HG02759 (cell line): ENCODE measurements around the gene GTF3C5.
"Not testable (repeated sequence)": the region's sequence is repeated elsewhere in the genome, so short reads cannot be mapped to it uniquely, and the experiment has no call there.

Source experiments
- ATAC-seq: cut with Tn5 transposase; IDR thresholded peaks from one replicate; pipeline ENCODE4 v1.9.1; 2021; ENCODE audit warnings: mild to moderate bottlenecking, moderate library complexity; ENCODE audit not compliant: unreplicated experiment

GTF3C5 gene

GRCh38 chr9:132995879-132996278, 34.9 kb upstream of the GTF3C5 start:
- ATAC-seq: no peak

GRCh38 chr9:132996526-132996925, 34.3 kb upstream of the GTF3C5 start:
- ATAC-seq: no peak

DNA sequence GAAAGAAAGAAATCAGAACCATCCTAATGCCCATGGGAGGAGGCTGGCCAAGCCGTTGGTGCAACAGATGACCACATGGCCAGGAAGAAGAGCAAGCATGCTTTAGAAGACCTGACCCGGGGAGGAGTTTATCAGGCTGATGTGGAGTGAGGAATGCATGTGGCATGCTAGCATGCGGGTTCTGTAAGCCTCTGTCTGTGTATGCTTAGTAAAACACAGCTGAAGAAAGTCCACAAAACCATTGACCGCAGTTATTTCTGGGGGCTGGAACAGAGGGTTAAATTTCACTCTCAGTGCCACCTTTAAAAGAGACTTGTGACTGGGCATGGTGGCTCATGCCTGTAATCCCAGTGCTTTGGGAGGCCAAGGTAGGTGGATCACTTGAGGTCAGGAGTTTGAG, 33.2 kb upstream of the GTF3C5 start:
- no peak for ATAC-seq

DNA sequence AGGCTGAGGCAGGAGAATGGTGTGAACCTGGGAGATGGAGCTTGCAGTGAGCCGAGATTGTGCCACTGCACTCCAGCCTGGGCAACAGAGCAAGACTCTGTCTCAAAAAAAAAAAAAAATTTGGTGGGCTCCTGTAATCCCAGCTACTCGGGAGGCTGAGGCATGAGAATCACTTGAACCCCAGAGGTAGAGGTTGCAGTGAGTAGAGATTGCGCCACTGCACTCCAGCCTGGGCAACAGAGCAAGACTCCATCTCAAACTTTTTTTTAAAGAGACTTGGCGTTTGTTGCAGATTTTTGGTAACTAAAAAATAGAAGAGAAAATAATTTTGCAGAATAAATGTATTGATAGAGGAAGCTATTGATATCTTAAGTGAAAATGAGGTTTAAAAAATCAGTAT, 32.6 kb upstream of the GTF3C5 start:
- not testable (repeated sequence) for ATAC-seq

- no peak for ATAC-seq
Observed at GRCh38 chr9:132998831-132999635, 31.8 kb upstream of the GTF3C5 start.

GRCh38 chr9:133002147-133003070, 28.4 kb upstream of the GTF3C5 start:
- ATAC-seq: no peak

DNA sequence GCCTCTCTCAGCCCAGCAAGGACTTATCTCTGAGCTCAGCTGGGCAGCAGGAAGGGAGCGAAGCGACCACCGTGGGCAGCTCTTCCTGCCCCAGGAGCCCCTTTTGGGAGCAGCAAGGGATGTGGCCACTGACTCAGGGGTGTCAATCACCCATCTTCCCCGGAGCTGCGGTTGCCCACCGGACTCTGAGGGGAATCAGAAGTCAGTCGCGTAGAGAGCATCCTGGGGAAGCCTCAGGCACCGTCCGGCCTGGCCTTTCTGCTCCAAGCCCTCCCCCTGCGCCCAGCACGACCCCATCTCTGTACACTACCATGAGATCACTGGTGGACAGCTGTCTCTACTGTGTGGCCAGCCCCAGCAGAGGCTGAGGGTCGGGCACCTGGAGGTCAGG, 27.7 kb upstream of the GTF3C5 start:
- ATAC-seq: no peak

DNA sequence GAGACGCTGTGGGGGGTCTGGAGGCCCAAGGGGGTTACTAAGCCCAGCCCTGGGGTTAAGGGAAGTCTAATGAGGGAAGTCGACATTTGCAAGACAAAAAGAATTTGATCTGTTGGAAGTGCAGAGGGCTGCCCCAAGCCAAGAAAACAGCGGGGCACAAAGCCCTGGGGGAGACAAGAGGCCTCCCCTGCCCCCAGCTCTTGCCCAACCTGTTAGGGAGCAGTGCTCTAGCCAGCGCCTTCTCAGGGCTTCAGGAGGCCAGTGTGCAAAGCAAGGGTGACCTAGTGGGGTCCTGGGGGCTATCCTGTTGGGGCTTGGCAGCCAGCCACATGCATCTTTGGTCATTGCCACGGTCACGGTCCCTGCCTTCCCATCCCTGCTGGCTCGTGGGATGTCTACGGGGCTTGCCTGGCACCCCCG, 27.1 kb upstream of the GTF3C5 start:
- no peak for ATAC-seq

DNA sequence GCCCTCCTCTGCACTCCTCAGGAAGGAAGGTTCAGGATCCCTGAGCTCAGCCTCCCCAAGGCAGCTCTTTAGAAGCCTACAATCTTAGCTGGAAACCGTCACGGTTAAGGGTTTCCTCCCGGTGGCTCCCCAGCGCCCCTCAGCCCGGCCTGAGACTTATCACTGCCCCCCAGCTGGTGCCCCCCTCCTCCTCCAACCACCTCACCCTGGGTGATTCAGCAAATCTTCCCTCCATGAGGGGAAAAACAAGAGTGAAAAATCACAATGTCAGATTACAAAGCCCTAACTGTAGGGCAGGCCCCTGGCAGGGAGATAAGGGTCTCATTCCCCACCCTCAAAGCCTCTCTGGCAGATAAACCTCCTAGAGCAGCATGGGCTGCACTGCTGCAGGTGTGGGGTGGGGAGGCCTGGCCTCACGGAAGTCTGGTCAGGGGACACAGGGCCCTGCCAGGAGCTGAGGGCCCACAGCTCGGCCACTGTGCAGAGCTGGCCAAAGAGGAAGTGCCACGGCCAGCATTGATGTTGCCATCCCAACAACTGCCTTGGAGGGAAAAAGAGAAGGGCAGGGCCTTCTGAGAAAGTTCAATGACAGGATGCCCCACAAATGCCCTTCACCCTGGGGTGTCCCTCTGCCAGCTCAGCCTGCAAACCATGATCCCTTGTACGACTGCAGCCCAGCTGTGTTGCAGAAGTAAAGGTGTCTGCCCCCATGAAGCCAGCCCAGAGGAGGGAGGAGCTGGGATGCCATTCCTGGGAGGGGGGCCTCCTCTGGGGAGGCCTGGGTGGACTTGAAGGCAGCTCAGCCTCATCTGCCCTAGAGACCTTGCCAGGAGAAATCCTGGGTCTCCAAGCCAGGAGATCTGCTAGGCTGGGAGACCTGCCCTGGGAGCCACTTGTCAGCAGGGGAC, 26.5 kb upstream of the GTF3C5 start:
- no peak for ATAC-seq

GRCh38 chr9:133004999-133005760, 25.6 kb upstream of the GTF3C5 start:
- ATAC-seq: no peak

GRCh38 chr9:133005957-133006356, 24.8 kb upstream of the GTF3C5 start:
- no peak for ATAC-seq

DNA sequence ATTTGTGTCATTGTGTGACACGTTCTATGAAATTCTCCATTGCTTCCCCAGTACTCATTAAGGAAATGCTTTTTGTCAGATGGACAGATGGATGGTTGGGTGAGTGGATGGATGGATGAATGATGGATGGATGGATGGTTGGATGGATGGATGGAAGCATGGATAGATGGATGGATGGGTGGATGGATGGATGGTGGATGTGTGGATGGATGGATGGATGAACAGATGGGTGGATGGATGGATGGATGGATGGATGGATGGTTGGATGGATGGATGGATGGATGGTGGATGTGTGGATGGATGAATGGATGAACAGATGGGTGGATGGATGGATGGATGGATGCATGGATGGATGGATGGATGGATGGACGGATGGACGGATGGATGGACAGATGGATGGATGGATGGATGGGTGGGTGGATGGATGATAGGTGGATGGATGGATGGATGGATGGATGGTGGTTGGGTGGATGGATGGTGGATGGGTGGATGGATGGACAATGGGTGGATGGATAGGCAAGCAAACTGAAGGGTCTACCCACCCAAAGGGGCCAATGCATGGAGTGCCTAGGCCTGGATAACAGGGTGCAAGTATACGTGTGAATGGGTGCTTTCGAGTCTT, 24.0 kb upstream of the GTF3C5 start:
- no peak for ATAC-seq

GRCh38 chr9:133008406-133008805, 22.4 kb upstream of the GTF3C5 start:
- no peak for ATAC-seq

DNA sequence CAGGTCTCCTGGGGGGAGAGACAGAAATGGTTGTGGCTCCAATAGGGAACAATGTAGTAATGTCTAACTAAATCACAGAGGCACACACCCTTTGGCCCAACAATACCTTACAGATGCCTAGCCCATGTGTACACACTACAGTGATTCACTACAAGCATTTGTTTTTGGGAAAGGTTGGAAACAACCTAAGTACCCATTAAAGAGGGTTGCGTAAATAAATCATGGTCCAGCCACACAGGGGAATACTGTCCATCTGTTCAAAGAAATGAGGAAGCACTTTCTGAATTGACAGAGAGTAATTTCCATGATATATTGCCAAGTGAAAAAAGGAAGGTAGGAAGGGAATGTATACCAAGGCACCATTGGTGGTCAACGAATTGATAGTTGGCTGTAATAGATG, 22.0 kb upstream of the GTF3C5 start:
- no peak for ATAC-seq

DNA sequence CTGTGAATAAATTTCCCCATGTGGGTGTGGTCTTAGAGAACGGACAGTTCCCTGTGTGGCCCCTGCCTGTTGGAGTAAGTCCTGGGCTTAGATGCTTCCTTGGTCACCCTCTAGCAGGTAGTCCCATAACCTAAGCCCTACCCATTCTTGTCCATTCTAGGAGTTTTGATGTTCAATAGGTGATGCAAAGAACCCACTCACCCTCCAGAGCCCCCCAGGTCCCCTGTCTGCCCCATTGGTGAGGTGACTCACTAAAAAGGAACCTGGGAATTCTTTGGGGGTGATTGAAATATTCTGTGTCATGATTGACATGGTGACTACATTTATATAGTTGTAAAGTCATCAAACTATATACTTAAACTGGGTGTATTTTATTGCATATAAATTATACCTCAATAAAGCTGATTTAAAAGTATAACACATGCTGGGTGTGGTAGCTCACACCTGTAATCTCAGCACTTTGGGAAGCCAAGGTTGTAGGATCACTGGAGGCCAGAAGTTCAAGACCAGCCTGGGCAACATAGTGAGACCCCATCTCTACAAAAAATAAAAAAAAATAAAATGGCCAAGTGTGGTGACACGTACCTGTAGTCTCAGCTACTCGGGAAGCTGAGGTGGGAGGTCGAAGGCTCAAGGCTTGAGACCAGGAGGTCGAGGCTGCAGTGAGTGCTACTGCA, 20.8 kb upstream of the GTF3C5 start:
- no peak for ATAC-seq

- ATAC-seq: no peak
Observed at GRCh38 chr9:133014696-133015095, 16.1 kb upstream of the GTF3C5 start.

DNA sequence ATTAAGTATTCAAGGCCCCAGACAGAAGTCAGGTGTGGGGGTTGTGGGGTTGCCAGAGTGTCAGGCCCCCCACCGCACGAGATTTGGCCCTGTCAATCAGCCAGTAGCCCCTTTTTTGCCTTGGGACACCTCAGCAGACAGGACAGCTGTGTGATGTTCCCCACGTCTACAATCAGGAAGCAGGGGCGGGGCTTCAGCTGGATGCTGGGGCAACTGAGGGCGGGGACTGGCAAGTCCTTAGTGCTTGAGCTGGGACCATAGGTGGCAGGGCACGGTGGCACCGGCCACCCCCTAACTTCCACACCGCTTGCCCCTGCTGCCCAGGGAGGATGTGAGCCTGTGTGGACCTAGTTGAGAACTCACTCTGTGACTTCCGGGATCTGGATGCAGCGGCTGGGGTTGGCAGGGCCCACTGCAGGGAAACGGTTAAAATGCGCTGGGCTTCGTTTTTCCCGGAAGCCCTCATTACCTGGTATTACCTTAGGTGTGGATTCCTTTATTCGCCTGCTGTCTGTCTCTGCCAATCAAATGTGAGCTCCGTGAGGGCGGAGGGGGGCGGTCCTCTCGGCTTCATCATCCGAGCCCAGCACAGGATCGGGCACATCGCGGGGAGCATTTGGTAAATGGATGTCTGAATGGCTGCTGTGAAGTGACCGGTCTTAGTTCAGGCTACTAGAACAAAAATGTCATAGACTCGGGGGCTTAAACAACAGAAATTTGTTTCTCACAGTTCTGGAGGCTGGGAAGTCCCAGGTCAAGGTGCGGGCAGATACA, 7.5 kb upstream of the GTF3C5 start:
- no peak for ATAC-seq

- no peak for ATAC-seq
Observed at GRCh38 chr9:133026426-133026825, 4.4 kb upstream of the GTF3C5 start.
